Parathyroid adenoma (tissue), 2 donors: Measurements from ENCODE around the gene RER1.

Source experiments
- H2AFZ ChIP-seq: fragments of 300-600 bp; sonication (generic); one replicate; pipeline ENCODE4 v1.7.0; 2017; ENCODE audit warnings: antibody characterized with exemption, mild to moderate bottlenecking
- H3K27ac ChIP-seq: fragments of 300-600 bp; sonication (generic); one replicate; pipeline ENCODE4 v1.7.0; 2017
- H3K27me3 ChIP-seq: fragments of 300-600 bp; sonication (generic); one replicate; pipeline ENCODE4 v1.7.0; 2017; ENCODE audit warnings: low read length; ENCODE audit not compliant: control insufficient read depth, insufficient read depth
- H3K36me3 ChIP-seq: fragments of 300-600 bp; sonication (generic); one replicate; pipeline ENCODE4 v1.7.0; 2017; ENCODE audit warnings: low read length; ENCODE audit not compliant: control insufficient read depth, insufficient read depth
- H3K4me1 ChIP-seq: fragments of 300-600 bp; sonication (generic); one replicate; pipeline ENCODE4 v1.7.0; 2017; ENCODE audit warnings: control low read depth
- H3K4me2 ChIP-seq: fragments of 300-600 bp; sonication (generic); one replicate; pipeline ENCODE4 v1.7.0; 2017; ENCODE audit warnings: low read length
- H3K4me3 ChIP-seq: fragments of 300-600 bp; sonication (generic); one replicate; pipeline ENCODE4 v1.7.0; 2017; ENCODE audit warnings: low read depth, low read length
- H3K79me2 ChIP-seq: fragments of 300-600 bp; sonication (generic); one replicate; pipeline ENCODE4 v1.7.0; 2017; ENCODE audit warnings: control low read depth
- H3K9ac ChIP-seq: fragments of 300-600 bp; sonication (generic); one replicate; pipeline ENCODE4 v1.7.0; 2017; ENCODE audit warnings: mild to moderate bottlenecking
- H3K9me3 ChIP-seq: fragments of 300-600 bp; sonication (generic); one replicate; pipeline ENCODE4 v1.7.0; 2017; ENCODE audit warnings: low read length; ENCODE audit not compliant: control insufficient read depth
- CTCF ChIP-seq: fragments of 300-600 bp; sonication (generic); IDR thresholded peaks from one replicate; pipeline ENCODE4 v1.7.0; 2017; ENCODE audit warnings: antibody characterized with exemption, mild to moderate bottlenecking
- donor health status: primary hyperparathyroidism.

Gene RER1

GRCh38 chr1:2447276-2448097 lies 55.8 kb downstream of the RER1 start:
- Histone ChIP-seq H3K4me1 (no peaks in the 10 kb centered on the region), H3K27ac (no peak overlapping the region), H3K27me3 (no peaks in the 10 kb centered on the region), H2AFZ (no peak overlapping the region), H3K4me3 (no peak overlapping the region), H3K36me3 (no peaks in the 10 kb centered on the region), H3K9me3 (no peaks in the 10 kb centered on the region), H3K9ac (no peak overlapping the region), H3K79me2 (no peaks in the 10 kb centered on the region), H3K4me2 (no peak overlapping the region)
- no peak for TF ChIP-seq CTCF

GRCh38 chr1:2448098-2448445 lies 56.4 kb downstream of the RER1 start:
- H3K4me3 ChIP-seq = no peak overlapping the region
- no peak overlapping the region for H3K27ac ChIP-seq
- no peaks in the 10 kb centered on the region for H3K27me3 ChIP-seq
- H3K9ac ChIP-seq = no peak overlapping the region
- H2AFZ ChIP-seq = no peak overlapping the region
- no peaks in the 10 kb centered on the region for H3K4me1 ChIP-seq
- H3K4me2 ChIP-seq = no peak overlapping the region
- no peaks in the 10 kb centered on the region for H3K9me3 ChIP-seq
- no peak for TF ChIP-seq CTCF
- no peaks in the 10 kb centered on the region for H3K79me2 ChIP-seq
- no peaks in the 10 kb centered on the region for H3K36me3 ChIP-seq

- no peak overlapping the region for H3K27ac ChIP-seq
- H3K4me2 ChIP-seq = no peak overlapping the region
- no peak overlapping the region for H3K9ac ChIP-seq
Measured at GRCh38 chr1:2449636-2450454, 58.2 kb downstream of the RER1 start.

GRCh38 chr1:2451741-2452140 lies 60.1 kb downstream of the RER1 start:
- no peaks in the 10 kb centered on the region for H3K27me3 ChIP-seq
- no peak overlapping the region for H3K4me3 ChIP-seq
- H3K4me2 ChIP-seq = no peak overlapping the region
- no peaks in the 10 kb centered on the region for H3K9me3 ChIP-seq
- H3K79me2 ChIP-seq = no peaks in the 10 kb centered on the region
- TF ChIP-seq CTCF = no peak
- no peak overlapping the region for H3K27ac ChIP-seq
- no peak overlapping the region for H2AFZ ChIP-seq
- no peak overlapping the region for H3K9ac ChIP-seq
- no peaks in the 10 kb centered on the region for H3K36me3 ChIP-seq
- H3K4me1 ChIP-seq = no peaks in the 10 kb centered on the region

More at GRCh38 chr1:2449636-2450454, 58.2 kb downstream of the RER1 start:
- Histone ChIP-seq H3K4me1 (no peaks in the 10 kb centered on the region), H3K4me3 (no peak overlapping the region), H3K9me3 (no peaks in the 10 kb centered on the region), H3K79me2 (no peaks in the 10 kb centered on the region), H3K36me3 (no peaks in the 10 kb centered on the region), H2AFZ (no peak overlapping the region), H3K27me3 (no peaks in the 10 kb centered on the region)
- no peak for TF ChIP-seq CTCF
